ENCODE results near the gene NFIB. TPM values are rescaled to one million over a fixed set of nuclear protein-coding genes. Genes with fewer than 3 reads are reported as not detected.

Gene NFIB
- total and polyA plus RNA-seq, 10 of the 15 experiments (the other 5 are each of a cell fraction or from before 2014, with no cell fraction given) = under 0.01 to 0.19 (median 0.05) TPM; not detected in 3

DNA sequence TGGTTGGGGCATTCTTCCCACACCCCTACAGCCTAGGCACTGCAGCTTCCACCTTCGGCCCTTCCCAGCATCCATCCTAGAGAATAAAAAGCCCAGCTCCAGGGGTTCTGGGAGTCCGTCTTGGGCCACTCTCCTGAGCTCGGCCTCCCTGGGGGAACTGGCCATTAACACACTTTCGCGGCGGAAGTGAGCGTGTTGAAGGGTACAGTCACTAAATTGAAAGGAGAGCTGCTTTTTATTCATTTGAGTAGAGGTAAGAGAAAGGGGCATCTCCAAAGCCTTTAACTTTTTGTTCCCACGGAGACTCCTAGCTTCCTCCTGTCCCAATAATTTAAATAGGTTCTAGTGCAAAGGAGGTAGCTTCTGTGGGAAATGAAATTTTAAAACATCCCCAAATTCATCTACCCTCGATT, 31.0 kb upstream of the NFIB start:
- Histone ChIP-seq H3K4me2 (ENCODE audit: control insufficient read depth, insufficient read depth) (no peak overlapping the region), H3K9ac (ENCODE audit: control insufficient read depth, insufficient read depth, low read length) (no peak overlapping the region), H3K4me1 (ENCODE audit: control insufficient read depth, insufficient read depth, low read length) (no peaks in the 10 kb centered on the region), H3K36me3 (ENCODE audit: control insufficient read depth in 2 of 2, insufficient read depth in 2 of 2, low read length in 1 of 2) (no peaks in the 10 kb centered on the region), H3K27ac (ENCODE audit: control insufficient read depth, insufficient read depth) (no peak overlapping the region), H4K20me1 (ENCODE audit: control insufficient read depth, insufficient read depth) (no peaks in the 10 kb centered on the region), H3K79me2 (ENCODE audit: control insufficient read depth, insufficient read depth, low read length) (no peaks in the 10 kb centered on the region), H3K4me3 (no peak overlapping the region), H3K9me3 (replicated peaks; ENCODE audit: control insufficient read depth, insufficient read depth, low read length) (no peaks in the 10 kb centered on the region; the same call in 2 of the 3 replicates), H2AFZ (ENCODE audit: control insufficient read depth, low read depth, low read length) (no peak overlapping the region), H3K27me3 (replicated peaks in 1 of 2; ENCODE audit: control insufficient read depth in 2 of 2, insufficient read depth in 2 of 2, low read length in 1 of 2) (peaks cover 13 to 38% of the 10 kb centered on the region in 2 experiments)
- ChIA-PET SMC1A (ENCODE audit: uncharacterized antibody, unreplicated experiment) (no interaction called here), POLR2A (no interaction called here), CTCF (interaction anchor here (0.9 to 1.5 kb wide), 2 partner anchors 8 to 9 kb away, joined by 3 to 8 read pairs; no protein-coding TSS in a partner anchor), RAD21 (ENCODE audit: unreplicated experiment) (no interaction called here)
- DNase-seq (ENCODE audit: low read depth, low spot score) (no peak), ATAC-seq (no peak), FAIRE-seq (no peak)
- intact Hi-C loops (cut with micrococcal nuclease; ENCODE audit: unreplicated experiment) = loop anchor here (2.0 kb wide), 1 partner anchor 14 kb away; no protein-coding TSS in a partner anchor
- no TSS peak for BruUV-seq (replicated peaks)
- TF ChIP-seq PKNOX1 (IDR thresholded peaks at IDR 0.05) (no peak), SUPT20H (IDR thresholded peaks at IDR 0.05; ENCODE audit: borderline replicate concordance, control insufficient read depth, low read depth, low read length) (no peak)
- in situ Hi-C loops (cut with MboI) = no loop called here
- WGBS (ENCODE audit: insufficient coverage, insufficient replicate concordance, low lambda C conversion rate, missing lambda C conversion rate) = under 1% methylated on average over 9 of the region's 9 CpGs

- Histone ChIP-seq H3K4me3 (no peak overlapping the region), H3K27me3 (replicated peaks in 1 of 2; ENCODE audit: control insufficient read depth in 2 of 2, insufficient read depth in 2 of 2, low read length in 1 of 2) (peaks cover 7 to 33% of the 10 kb centered on the region in 2 experiments), H3K9me3 (replicated peaks; ENCODE audit: control insufficient read depth, insufficient read depth, low read length) (no peaks in the 10 kb centered on the region; the same call in 2 of the 3 replicates), H3K9ac (ENCODE audit: control insufficient read depth, insufficient read depth, low read length) (no peak overlapping the region), H2AFZ (ENCODE audit: control insufficient read depth, low read depth, low read length) (no peak overlapping the region), H3K27ac (ENCODE audit: control insufficient read depth, insufficient read depth) (no peak overlapping the region), H3K36me3 (ENCODE audit: control insufficient read depth in 2 of 2, insufficient read depth in 2 of 2, low read length in 1 of 2) (no peaks in the 10 kb centered on the region), H3K4me2 (ENCODE audit: control insufficient read depth, insufficient read depth) (no peak overlapping the region), H3K4me1 (ENCODE audit: control insufficient read depth, insufficient read depth, low read length) (no peaks in the 10 kb centered on the region), H3K79me2 (ENCODE audit: control insufficient read depth, insufficient read depth, low read length) (no peaks in the 10 kb centered on the region), H4K20me1 (ENCODE audit: control insufficient read depth, insufficient read depth) (no peaks in the 10 kb centered on the region)
- SMC1A ChIA-PET (ENCODE audit: uncharacterized antibody, unreplicated experiment) = no interaction called here
- intact Hi-C loops (cut with micrococcal nuclease; ENCODE audit: unreplicated experiment) = loop anchor here (2.0 kb wide), 1 partner anchor 13 kb away; no protein-coding TSS in a partner anchor
- WGBS (ENCODE audit: insufficient coverage, insufficient replicate concordance, low lambda C conversion rate, missing lambda C conversion rate) = 18% methylated on average over 6 of the region's 6 CpGs
- RAD21 ChIA-PET (ENCODE audit: unreplicated experiment) = no interaction called here
- BruUV-seq (replicated peaks) = no TSS peak
- POLR2A ChIA-PET = no interaction called here
- in situ Hi-C loops (cut with MboI) = no loop called here
- FAIRE-seq (no peak), DNase-seq (ENCODE audit: low read depth, low spot score) (no peak), ATAC-seq (no peak)
- CTCF ChIA-PET = interaction anchor here (1.5 kb wide), 1 partner anchor 9 kb away, joined by 3 read pairs; no protein-coding TSS in a partner anchor
- TF ChIP-seq NR2C2 (IDR thresholded peaks at IDR 0.05; ENCODE audit: borderline replicate concordance, control insufficient read depth, insufficient read length, low read depth) = no peak
- TF ChIP-seq IRF5 (IDR thresholded peaks at IDR 0.05; ENCODE audit: borderline replicate concordance) = no peak
- no peak for TF ChIP-seq CBX3 (IDR thresholded peaks at IDR 0.05; ENCODE audit: borderline replicate concordance, low read depth)
- TF ChIP-seq SUPT20H (IDR thresholded peaks at IDR 0.05; ENCODE audit: borderline replicate concordance, control insufficient read depth, low read depth, low read length) = no peak
- TF ChIP-seq BMI1 (IDR thresholded peaks at IDR 0.05; ENCODE audit: borderline replicate concordance) = no peak
- no peak for TF ChIP-seq ZBED1 (IDR thresholded peaks at IDR 0.05; ENCODE audit: borderline replicate concordance)
- TF ChIP-seq RUNX3 (IDR thresholded peaks at IDR 0.05; ENCODE audit: low read length) = no peak
- no peak for TF ChIP-seq EZH2 (IDR thresholded peaks at IDR 0.05; ENCODE audit: borderline replicate concordance, control insufficient read depth, low read depth, low read length)
- TF ChIP-seq PAX8 (IDR thresholded peaks at IDR 0.05) = no peak
- no peak for TF ChIP-seq TARDBP (IDR thresholded peaks at IDR 0.05; ENCODE audit: borderline replicate concordance)
- TF ChIP-seq RCOR1 (conservative IDR thresholded peaks at IDR 0.05; ENCODE audit: low read depth, low read length) = no peak
- TF ChIP-seq TCF12 (IDR thresholded peaks at IDR 0.05; ENCODE audit: low read depth, low read length) = no peak
Measured at GRCh38 chr9:14344053-14344524, 30.1 kb upstream of the NFIB start.

Data from GM12878 (cell line).